ENCODE results near the gene ADAMTS13. TPM values are rescaled to one million over a fixed set of nuclear protein-coding genes. Genes with fewer than 3 reads are reported as not detected.

The ADAMTS13 gene
- total and polyA plus RNA-seq, 9 of the 15 experiments (the other 6 are each of a cell fraction or from before 2014, with no cell fraction given), result 0.03 to 0.20 (median 0.04) TPM; not detected in 4

- no peaks in the 10 kb centered on the region for H3K9me1 ChIP-seq (ENCODE audit: control insufficient read depth, insufficient read depth, low read length)
- H2AFZ ChIP-seq (ENCODE audit: low read depth, low read length), result peak overlapping the region; percentile 73; the same call in 1 of the 2 replicates
- H3K9ac ChIP-seq (ENCODE audit: insufficient read depth in 1 of 2, low read depth in 2 of 2, low read length in 2 of 2), result peak overlapping the region in 1 of 2 experiments; percentile 74; a peak in 3 of 4 replicates
- no peaks in the 10 kb centered on the region for H3K36me3 ChIP-seq (ENCODE audit: control insufficient read depth, insufficient read depth, low read length)
- no peaks in the 10 kb centered on the region for H3K9me3 ChIP-seq (replicated peaks; ENCODE audit: control insufficient read depth, insufficient read depth, low read depth, low read length)
- ATAC-seq (peak; percentile 90), FAIRE-seq (peak; percentile 94), DNase-seq (ENCODE audit: extremely low read depth in 1 of 4, low spot score in 3 of 4) (peak; percentile 79 to 83 (median 82))
- intact Hi-C loops (cut with micrococcal nuclease), result no loop called here
- peak overlapping the region; percentile 18; the same call in 1 of the 2 replicates for H3K4me2 ChIP-seq (ENCODE audit: insufficient read depth, low read length)
- WGBS (ENCODE audit: insufficient coverage, low coverage, missing lambda C conversion rate), result 13% methylated on average over 21 of the region's 23 CpGs
- peaks cover 4% of the 10 kb centered on the region; the same call in 1 of the 2 replicates for H4K20me1 ChIP-seq (replicated peaks; ENCODE audit: control insufficient read depth, insufficient read depth, low read length)
- ChIA-PET CTCF (ENCODE audit: low intra/inter-chr PET ratio) (no interaction called here), POLR2A (interaction anchor here (0.7 to 1.5 kb wide), 4 partner anchors 9 to 189 kb away, joined by 3 to 9 read pairs (median 4); partner anchors contain the start of gene MYMK)
- H3K4me3 ChIP-seq, result no peak overlapping the region
- no peaks in the 10 kb centered on the region for H3K79me2 ChIP-seq (ENCODE audit: control insufficient read depth, insufficient read depth, low read length)
- H3K27me3 ChIP-seq (ENCODE audit: control insufficient read depth in 2 of 2, insufficient read depth in 2 of 2, low read length in 2 of 2), result peaks cover 3 to 21% of the 10 kb centered on the region in 2 experiments; a peak in 3 of 5 replicates
- BruUV-seq (replicated peaks), result no TSS peak
- in situ Hi-C loops (cut with MboI), result no loop called here
- H3K27ac ChIP-seq (ENCODE audit: extremely low read depth, low read depth, low read length), result peak overlapping the region; percentile 11; the same call in 1 of the 3 replicates
- H3K4me1 ChIP-seq (replicated peaks in 1 of 2; ENCODE audit: control insufficient read depth in 2 of 2, insufficient read depth in 2 of 2, low read length in 2 of 2), result peaks cover 21 to 30% of the 10 kb centered on the region in 2 experiments
- no peak for TF ChIP-seq THRB (CRISPR knock-in tag; conservative IDR thresholded peaks at IDR 0.05)
- TF ChIP-seq RNF219 (CRISPR knock-in tag; IDR thresholded peaks at IDR 0.05), result no peak
- 0 out of 2 replicates have a peak, but pooled peaks have one; percentile 21 for TF ChIP-seq BHLHE40 (IDR thresholded peaks at IDR 0.05; ENCODE audit: low read length)
- TF ChIP-seq SRSF1 (IDR thresholded peaks at IDR 0.05; ENCODE audit: low read depth, low read length), result no peak
- no peak for TF ChIP-seq ZEB2 (IDR thresholded peaks at IDR 0.05)
- TF ChIP-seq CHD4 (IDR thresholded peaks at IDR 0.05; ENCODE audit: insufficient read depth, insufficient replicate concordance, low read depth, low read length, poor library complexity, severe bottlenecking), result no peak
- no peak for TF ChIP-seq ZNF518B (CRISPR knock-in tag; IDR thresholded peaks at IDR 0.05)
- TF ChIP-seq POLR2A (conservative IDR thresholded peaks at IDR 0.05), result no peak
- TF ChIP-seq NR0B1 (IDR thresholded peaks at IDR 0.05; ENCODE audit: partially characterized antibody), result no peak
These were observed 83.9 kb downstream of the ADAMTS13 start for GRCh38 chr9:133505901-133506652.
